ENCODE data around the gene TIMM29. TPM values are rescaled to one million over a fixed set of nuclear protein-coding genes. Genes with fewer than 3 reads are reported as not detected.
A peak's percentile ranks its signal among the peaks of the same experiment; 100 is the strongest.

TIMM29 gene
- total and polyA plus RNA-seq, 2 of the 13 experiments (the other 11 are each of a cell fraction or from before 2014, with no cell fraction given), result 7.1 to 33.8 TPM

DNA sequence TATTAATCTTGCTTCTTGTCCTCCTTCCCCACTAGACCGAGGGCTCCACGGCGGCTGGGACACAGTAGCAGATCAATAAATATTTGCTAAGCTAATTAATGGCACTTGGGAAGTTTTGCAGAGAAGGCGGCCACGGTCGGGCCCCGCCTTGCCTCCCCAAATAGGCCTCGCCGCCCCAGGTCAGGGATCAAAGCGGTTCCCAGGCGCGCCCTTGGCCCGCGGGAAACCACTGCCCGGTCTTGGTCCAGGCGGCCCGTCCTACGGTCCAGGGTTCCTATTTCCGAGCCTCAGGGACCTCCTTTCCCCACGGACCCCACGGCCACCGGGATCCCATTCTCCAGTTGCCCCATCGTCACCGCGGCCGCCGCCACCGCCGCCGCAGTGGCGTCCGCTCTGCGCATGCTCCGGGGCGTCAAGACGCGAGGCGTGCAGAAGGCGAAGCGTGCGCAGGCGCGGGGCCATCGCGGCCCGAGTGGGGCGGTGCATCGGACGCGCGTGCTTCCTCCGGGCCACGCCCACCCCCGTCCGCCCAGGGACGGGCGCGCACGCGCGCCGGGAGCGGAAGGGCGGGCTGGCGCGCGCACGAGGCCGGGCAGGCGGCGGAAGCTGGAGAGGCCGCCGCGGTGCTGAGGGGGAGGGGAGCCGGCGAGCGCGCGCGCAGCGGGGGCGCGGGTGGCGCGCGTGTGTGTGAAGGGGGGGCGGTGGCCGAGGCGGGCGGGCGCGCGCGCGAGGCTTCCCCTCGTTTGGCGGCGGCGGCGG lies 31.9 kb downstream of the TIMM29 start, which contains the start of gene SMARCA4 (continued):
- TF ChIP-seq, protein P1, sequence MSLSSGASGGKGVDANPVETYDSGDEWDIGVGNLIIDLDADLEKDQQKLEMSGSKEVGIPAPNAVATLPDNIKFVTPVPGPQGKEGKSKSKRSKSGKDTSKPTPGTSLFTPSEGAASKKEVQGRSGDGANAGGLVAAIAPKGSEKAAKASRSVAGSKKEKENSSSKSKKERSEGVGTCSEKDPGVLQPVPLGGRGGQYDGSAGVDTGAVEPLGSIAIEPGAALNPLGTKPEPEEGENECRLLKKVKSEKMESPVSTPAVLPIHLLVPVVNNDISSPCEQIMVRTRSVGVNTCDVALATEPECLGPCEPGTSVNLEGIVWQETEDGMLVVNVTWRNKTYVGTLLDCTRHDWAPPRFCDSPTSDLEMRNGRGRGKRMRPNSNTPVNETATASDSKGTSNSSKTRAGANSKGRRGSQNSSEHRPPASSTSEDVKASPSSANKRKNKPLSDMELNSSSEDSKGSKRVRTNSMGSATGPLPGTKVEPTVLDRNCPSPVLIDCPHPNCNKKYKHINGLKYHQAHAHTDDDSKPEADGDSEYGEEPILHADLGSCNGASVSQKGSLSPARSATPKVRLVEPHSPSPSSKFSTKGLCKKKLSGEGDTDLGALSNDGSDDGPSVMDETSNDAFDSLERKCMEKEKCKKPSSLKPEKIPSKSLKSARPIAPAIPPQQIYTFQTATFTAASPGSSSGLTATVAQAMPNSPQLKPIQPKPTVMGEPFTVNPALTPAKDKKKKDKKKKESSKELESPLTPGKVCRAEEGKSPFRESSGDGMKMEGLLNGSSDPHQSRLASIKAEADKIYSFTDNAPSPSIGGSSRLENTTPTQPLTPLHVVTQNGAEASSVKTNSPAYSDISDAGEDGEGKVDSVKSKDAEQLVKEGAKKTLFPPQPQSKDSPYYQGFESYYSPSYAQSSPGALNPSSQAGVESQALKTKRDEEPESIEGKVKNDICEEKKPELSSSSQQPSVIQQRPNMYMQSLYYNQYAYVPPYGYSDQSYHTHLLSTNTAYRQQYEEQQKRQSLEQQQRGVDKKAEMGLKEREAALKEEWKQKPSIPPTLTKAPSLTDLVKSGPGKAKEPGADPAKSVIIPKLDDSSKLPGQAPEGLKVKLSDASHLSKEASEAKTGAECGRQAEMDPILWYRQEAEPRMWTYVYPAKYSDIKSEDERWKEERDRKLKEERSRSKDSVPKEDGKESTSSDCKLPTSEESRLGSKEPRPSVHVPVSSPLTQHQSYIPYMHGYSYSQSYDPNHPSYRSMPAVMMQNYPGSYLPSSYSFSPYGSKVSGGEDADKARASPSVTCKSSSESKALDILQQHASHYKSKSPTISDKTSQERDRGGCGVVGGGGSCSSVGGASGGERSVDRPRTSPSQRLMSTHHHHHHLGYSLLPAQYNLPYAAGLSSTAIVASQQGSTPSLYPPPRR (CRISPR knock-in tag; IDR thresholded peaks at IDR 0.05; ENCODE audit: borderline replicate concordance), result 0 out of 2 replicates have a peak, but pooled peaks have one; percentile 58
- 0 out of 2 replicates have a peak, but pooled peaks have one; percentile 57 for TF ChIP-seq CAMTA2 (CRISPR knock-in tag; IDR thresholded peaks at IDR 0.05; ENCODE audit: borderline replicate concordance)
- TF ChIP-seq TCF7 (IDR thresholded peaks at IDR 0.05; ENCODE audit: low read depth), result peak; percentile 42; the same call in 1 of the 2 replicates
- TF ChIP-seq NONO (IDR thresholded peaks at IDR 0.05), result no peak
- TF ChIP-seq NONO (CRISPR knock-in tag; conservative IDR thresholded peaks at IDR 0.05), result 0 out of 2 replicates have a peak, but pooled peaks have one; percentile 29
- TF ChIP-seq, protein P2, sequence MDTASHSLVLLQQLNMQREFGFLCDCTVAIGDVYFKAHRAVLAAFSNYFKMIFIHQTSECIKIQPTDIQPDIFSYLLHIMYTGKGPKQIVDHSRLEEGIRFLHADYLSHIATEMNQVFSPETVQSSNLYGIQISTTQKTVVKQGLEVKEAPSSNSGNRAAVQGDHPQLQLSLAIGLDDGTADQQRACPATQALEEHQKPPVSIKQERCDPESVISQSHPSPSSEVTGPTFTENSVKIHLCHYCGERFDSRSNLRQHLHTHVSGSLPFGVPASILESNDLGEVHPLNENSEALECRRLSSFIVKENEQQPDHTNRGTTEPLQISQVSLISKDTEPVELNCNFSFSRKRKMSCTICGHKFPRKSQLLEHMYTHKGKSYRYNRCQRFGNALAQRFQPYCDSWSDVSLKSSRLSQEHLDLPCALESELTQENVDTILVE (CRISPR knock-in tag; IDR thresholded peaks at IDR 0.05), result 0 out of 2 replicates have a peak, but pooled peaks have one; percentile 24
- TF ChIP-seq NCOA2 (CRISPR knock-in tag; IDR thresholded peaks at IDR 0.05), result 0 out of 2 replicates have a peak, but pooled peaks have one; percentile 46
- no peak for TF ChIP-seq KLF16 (CRISPR knock-in tag; IDR thresholded peaks at IDR 0.05)
- peak; percentile 86; the same call in 1 of the 2 replicates for TF ChIP-seq BORCS8-MEF2B (CRISPR knock-in tag; IDR thresholded peaks at IDR 0.05)
- peak; percentile 13; the same call in 1 of the 2 replicates for TF ChIP-seq KLF12 (CRISPR knock-in tag; IDR thresholded peaks at IDR 0.05; ENCODE audit: borderline replicate concordance)
- TF ChIP-seq, protein P3, sequence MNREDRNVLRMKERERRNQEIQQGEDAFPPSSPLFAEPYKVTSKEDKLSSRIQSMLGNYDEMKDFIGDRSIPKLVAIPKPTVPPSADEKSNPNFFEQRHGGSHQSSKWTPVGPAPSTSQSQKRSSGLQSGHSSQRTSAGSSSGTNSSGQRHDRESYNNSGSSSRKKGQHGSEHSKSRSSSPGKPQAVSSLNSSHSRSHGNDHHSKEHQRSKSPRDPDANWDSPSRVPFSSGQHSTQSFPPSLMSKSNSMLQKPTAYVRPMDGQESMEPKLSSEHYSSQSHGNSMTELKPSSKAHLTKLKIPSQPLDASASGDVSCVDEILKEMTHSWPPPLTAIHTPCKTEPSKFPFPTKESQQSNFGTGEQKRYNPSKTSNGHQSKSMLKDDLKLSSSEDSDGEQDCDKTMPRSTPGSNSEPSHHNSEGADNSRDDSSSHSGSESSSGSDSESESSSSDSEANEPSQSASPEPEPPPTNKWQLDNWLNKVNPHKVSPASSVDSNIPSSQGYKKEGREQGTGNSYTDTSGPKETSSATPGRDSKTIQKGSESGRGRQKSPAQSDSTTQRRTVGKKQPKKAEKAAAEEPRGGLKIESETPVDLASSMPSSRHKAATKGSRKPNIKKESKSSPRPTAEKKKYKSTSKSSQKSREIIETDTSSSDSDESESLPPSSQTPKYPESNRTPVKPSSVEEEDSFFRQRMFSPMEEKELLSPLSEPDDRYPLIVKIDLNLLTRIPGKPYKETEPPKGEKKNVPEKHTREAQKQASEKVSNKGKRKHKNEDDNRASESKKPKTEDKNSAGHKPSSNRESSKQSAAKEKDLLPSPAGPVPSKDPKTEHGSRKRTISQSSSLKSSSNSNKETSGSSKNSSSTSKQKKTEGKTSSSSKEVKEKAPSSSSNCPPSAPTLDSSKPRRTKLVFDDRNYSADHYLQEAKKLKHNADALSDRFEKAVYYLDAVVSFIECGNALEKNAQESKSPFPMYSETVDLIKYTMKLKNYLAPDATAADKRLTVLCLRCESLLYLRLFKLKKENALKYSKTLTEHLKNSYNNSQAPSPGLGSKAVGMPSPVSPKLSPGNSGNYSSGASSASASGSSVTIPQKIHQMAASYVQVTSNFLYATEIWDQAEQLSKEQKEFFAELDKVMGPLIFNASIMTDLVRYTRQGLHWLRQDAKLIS (CRISPR knock-in tag; IDR thresholded peaks at IDR 0.05), result peak; percentile 48; the same call in 1 of the 2 replicates
- TF ChIP-seq ZNF563 (CRISPR knock-in tag; IDR thresholded peaks at IDR 0.05), result peak; percentile 82
- TF ChIP-seq, protein P4, sequence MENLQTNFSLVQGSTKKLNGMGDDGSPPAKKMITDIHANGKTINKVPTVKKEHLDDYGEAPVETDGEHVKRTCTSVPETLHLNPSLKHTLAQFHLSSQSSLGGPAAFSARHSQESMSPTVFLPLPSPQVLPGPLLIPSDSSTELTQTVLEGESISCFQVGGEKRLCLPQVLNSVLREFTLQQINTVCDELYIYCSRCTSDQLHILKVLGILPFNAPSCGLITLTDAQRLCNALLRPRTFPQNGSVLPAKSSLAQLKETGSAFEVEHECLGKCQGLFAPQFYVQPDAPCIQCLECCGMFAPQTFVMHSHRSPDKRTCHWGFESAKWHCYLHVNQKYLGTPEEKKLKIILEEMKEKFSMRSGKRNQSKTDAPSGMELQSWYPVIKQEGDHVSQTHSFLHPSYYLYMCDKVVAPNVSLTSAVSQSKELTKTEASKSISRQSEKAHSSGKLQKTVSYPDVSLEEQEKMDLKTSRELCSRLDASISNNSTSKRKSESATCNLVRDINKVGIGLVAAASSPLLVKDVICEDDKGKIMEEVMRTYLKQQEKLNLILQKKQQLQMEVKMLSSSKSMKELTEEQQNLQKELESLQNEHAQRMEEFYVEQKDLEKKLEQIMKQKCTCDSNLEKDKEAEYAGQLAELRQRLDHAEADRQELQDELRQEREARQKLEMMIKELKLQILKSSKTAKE (CRISPR knock-in tag; IDR thresholded peaks at IDR 0.05; ENCODE audit: borderline replicate concordance), result 0 out of 2 replicates have a peak, but pooled peaks have one; percentile 29
- peak; percentile 77 for TF ChIP-seq ZNF781 (CRISPR knock-in tag; IDR thresholded peaks at IDR 0.05; ENCODE audit: borderline replicate concordance, not compliant biosample characterization)
- peak; percentile 61 for TF ChIP-seq SAP130 (CRISPR knock-in tag; IDR thresholded peaks at IDR 0.05; ENCODE audit: low read depth)

Measured in HepG2 (cell line).